ENCODE results near the gene PLCB1.

Gene PLCB1

GRCh38 chr20:8291873-8292272, 159.8 kb downstream of the PLCB1 start:
- DNase-seq (ENCODE audit: insufficient read length, low spot score): no peak
- no peak for FAIRE-seq

GRCh38 chr20:8292793-8293192, 160.7 kb downstream of the PLCB1 start:
- FAIRE-seq (no peak), DNase-seq (ENCODE audit: insufficient read length, low spot score) (no peak)

- FAIRE-seq (no peak), DNase-seq (ENCODE audit: insufficient read length, low spot score) (no peak)
These were observed 161.7 kb downstream of the PLCB1 start for GRCh38 chr20:8293750-8294149.

GRCh38 chr20:8296536-8296935, 164.5 kb downstream of the PLCB1 start:
- DNase-seq (ENCODE audit: insufficient read length, low spot score) (no peak), FAIRE-seq (no peak)

GRCh38 chr20:8298426-8299043, 166.5 kb downstream of the PLCB1 start:
- FAIRE-seq: no peak
- DNase-seq (ENCODE audit: insufficient read length, low spot score): no peak

- FAIRE-seq (no peak), DNase-seq (ENCODE audit: insufficient read length, low spot score) (no peak)
These were observed 167.9 kb downstream of the PLCB1 start for GRCh38 chr20:8299921-8300320.

GRCh38 chr20:8301655-8302054, 169.6 kb downstream of the PLCB1 start:
- FAIRE-seq (no peak), DNase-seq (ENCODE audit: insufficient read length, low spot score) (no peak)

GRCh38 chr20:8303651-8304050, 171.6 kb downstream of the PLCB1 start:
- FAIRE-seq (no peak), DNase-seq (ENCODE audit: insufficient read length, low spot score) (no peak)

- DNase-seq (ENCODE audit: insufficient read length, low spot score): no peak
- FAIRE-seq: no peak
These were observed 172.2 kb downstream of the PLCB1 start for GRCh38 chr20:8304124-8304816.

- no peak for FAIRE-seq
- no peak for DNase-seq (ENCODE audit: insufficient read length, low spot score)
These were observed 173.4 kb downstream of the PLCB1 start for GRCh38 chr20:8305449-8305978.

- FAIRE-seq (no peak), DNase-seq (ENCODE audit: insufficient read length, low spot score) (no peak)
These were observed 174.9 kb downstream of the PLCB1 start for GRCh38 chr20:8306937-8307336.

GRCh38 chr20:8309634-8310033, 177.6 kb downstream of the PLCB1 start:
- DNase-seq (ENCODE audit: insufficient read length, low spot score): no peak
- FAIRE-seq: no peak

- no peak for FAIRE-seq
- DNase-seq (ENCODE audit: insufficient read length, low spot score): no peak
These were observed 178.6 kb downstream of the PLCB1 start for GRCh38 chr20:8310618-8311017.

GRCh38 chr20:8313073-8313472, 181.0 kb downstream of the PLCB1 start:
- DNase-seq (ENCODE audit: insufficient read length, low spot score) (no peak), FAIRE-seq (no peak)

GRCh38 chr20:8315639-8316573, 183.8 kb downstream of the PLCB1 start:
- DNase-seq (ENCODE audit: insufficient read length, low spot score): no peak
- FAIRE-seq: no peak

- DNase-seq (ENCODE audit: insufficient read length, low spot score): no peak
- FAIRE-seq: no peak
These were observed 185.4 kb downstream of the PLCB1 start for GRCh38 chr20:8317448-8317847.

GRCh38 chr20:8318965-8319625, 187.0 kb downstream of the PLCB1 start:
- no peak for DNase-seq (ENCODE audit: insufficient read length, low spot score)
- FAIRE-seq: no peak

GRCh38 chr20:8320306-8320705, 188.2 kb downstream of the PLCB1 start:
- DNase-seq (ENCODE audit: insufficient read length, low spot score) (no peak), FAIRE-seq (no peak)

- no peak for DNase-seq (ENCODE audit: insufficient read length, low spot score)
These were observed 188.9 kb downstream of the PLCB1 start for GRCh38 chr20:8321001-8321400.

GRCh38 chr20:8322662-8323217, 190.7 kb downstream of the PLCB1 start:
- FAIRE-seq (no peak), DNase-seq (ENCODE audit: insufficient read length, low spot score) (no peak)

More at GRCh38 chr20:8321001-8321400, 188.9 kb downstream of the PLCB1 start:
- no peak for FAIRE-seq

Measured in HTR-8/SVneo (cell line).